ENCODE measurements around the gene C2CD3. TPM values are rescaled to one million over a fixed set of nuclear protein-coding genes. Genes with fewer than 3 reads are reported as not detected.
"Not testable (repeated sequence)": the region's sequence is repeated elsewhere in the genome, so short reads cannot be mapped to it uniquely, and the experiment has no call there.

Gene C2CD3
- total RNA-seq, 1 donor from 2014 or later = 40.9 TPM

GRCh38 chr11:74069146-74070046 is 101.4 kb downstream of the C2CD3 start:
- Mint-ChIP-seq H3K27me3 (no peaks in the 10 kb centered on the region), H3K4me3 (ENCODE audit: low read depth) (no peak overlapping the region), H3K4me1 (ENCODE audit: low read depth) (peaks cover 30% of the 10 kb centered on the region), H3K27ac (peak overlapping the region; percentile 91), H3K9me3 (ENCODE audit: low read depth) (peaks cover 1% of the 10 kb centered on the region), H3K36me3 (ENCODE audit: insufficient read depth) (peaks cover 31% of the 10 kb centered on the region)
- no peak for DNase-seq (ENCODE audit: low spot score, unreplicated experiment)
- TF ChIP-seq CTCF (IDR thresholded peaks at IDR 0.05; ENCODE audit: unreplicated experiment) = no peak

- not testable (repeated sequence) for DNase-seq (ENCODE audit: low spot score, unreplicated experiment); H3K27me3 Mint-ChIP-seq; H3K9me3 Mint-ChIP-seq (ENCODE audit: low read depth)
- peak overlapping the region; percentile 56 for H3K4me3 Mint-ChIP-seq (ENCODE audit: low read depth)
- peaks cover 35% of the 10 kb centered on the region for H3K36me3 Mint-ChIP-seq (ENCODE audit: insufficient read depth)
- H3K4me1 Mint-ChIP-seq (ENCODE audit: low read depth) = peaks cover 30% of the 10 kb centered on the region
- peak overlapping the region; percentile 78 for H3K27ac Mint-ChIP-seq
Observed at GRCh38 chr11:74066663-74067062, 104.1 kb downstream of the C2CD3 start.

GRCh38 chr11:74065534-74065933 is 105.3 kb downstream of the C2CD3 start:
- Mint-ChIP-seq H3K4me1 (ENCODE audit: low read depth) (peaks cover 30% of the 10 kb centered on the region), H3K36me3 (ENCODE audit: insufficient read depth) (peaks cover 44% of the 10 kb centered on the region), H3K27ac (peak overlapping the region; percentile 69)
- H3K4me3 Mint-ChIP-seq (ENCODE audit: low read depth); DNase-seq (ENCODE audit: low spot score, unreplicated experiment); H3K27me3 Mint-ChIP-seq; H3K9me3 Mint-ChIP-seq (ENCODE audit: low read depth): not testable (repeated sequence)

- H3K27me3 Mint-ChIP-seq; H3K4me3 Mint-ChIP-seq (ENCODE audit: low read depth); H3K27ac Mint-ChIP-seq; DNase-seq (ENCODE audit: low spot score, unreplicated experiment): not testable (repeated sequence)
- peaks cover 47% of the 10 kb centered on the region for H3K36me3 Mint-ChIP-seq (ENCODE audit: insufficient read depth)
- H3K4me1 Mint-ChIP-seq (ENCODE audit: low read depth) = peaks cover 16% of the 10 kb centered on the region
- H3K9me3 Mint-ChIP-seq (ENCODE audit: low read depth) = peaks cover 12% of the 10 kb centered on the region
Observed at GRCh38 chr11:74063628-74064027, 107.2 kb downstream of the C2CD3 start.

GRCh38 chr11:74061599-74061998 is 109.2 kb downstream of the C2CD3 start:
- H3K27ac Mint-ChIP-seq; DNase-seq (ENCODE audit: low spot score, unreplicated experiment); H3K4me3 Mint-ChIP-seq (ENCODE audit: low read depth); H3K27me3 Mint-ChIP-seq; H3K4me1 Mint-ChIP-seq (ENCODE audit: low read depth): not testable (repeated sequence)
- peaks cover 12% of the 10 kb centered on the region for H3K9me3 Mint-ChIP-seq (ENCODE audit: low read depth)
- peaks cover 41% of the 10 kb centered on the region for H3K36me3 Mint-ChIP-seq (ENCODE audit: insufficient read depth)

GRCh38 chr11:74057249-74058151 is 113.3 kb downstream of the C2CD3 start:
- Mint-ChIP-seq H3K27ac (no peak overlapping the region), H3K4me1 (ENCODE audit: low read depth) (peaks cover 1% of the 10 kb centered on the region), H3K27me3 (no peaks in the 10 kb centered on the region), H3K4me3 (ENCODE audit: low read depth) (no peak overlapping the region), H3K36me3 (ENCODE audit: insufficient read depth) (peaks cover 22% of the 10 kb centered on the region), H3K9me3 (ENCODE audit: low read depth) (peaks cover 7% of the 10 kb centered on the region)
- DNase-seq (ENCODE audit: low spot score, unreplicated experiment) = no peak
- TF ChIP-seq CTCF (IDR thresholded peaks at IDR 0.05; ENCODE audit: unreplicated experiment) = no peak

- DNase-seq (ENCODE audit: low spot score, unreplicated experiment) = no peak
- no peaks in the 10 kb centered on the region for H3K27me3 Mint-ChIP-seq
- TF ChIP-seq CTCF (IDR thresholded peaks at IDR 0.05; ENCODE audit: unreplicated experiment) = no peak
- H3K36me3 Mint-ChIP-seq (ENCODE audit: insufficient read depth) = peaks cover 12% of the 10 kb centered on the region
- peaks cover 6% of the 10 kb centered on the region for H3K9me3 Mint-ChIP-seq (ENCODE audit: low read depth)
- no peak overlapping the region for H3K4me3 Mint-ChIP-seq (ENCODE audit: low read depth)
- no peak overlapping the region for H3K27ac Mint-ChIP-seq
- peaks cover 1% of the 10 kb centered on the region for H3K4me1 Mint-ChIP-seq (ENCODE audit: low read depth)
Observed at GRCh38 chr11:74055938-74056337, 114.9 kb downstream of the C2CD3 start.
